GM19025 (cell line): Measurements from ENCODE around the gene EFEMP1.

Experiments used
- ATAC-seq: cut with Tn5 transposase; IDR thresholded peaks from one replicate; pipeline ENCODE4 v1.9.1; 2021; ENCODE audit warnings: mild to moderate bottlenecking, low read depth, moderate library complexity; ENCODE audit not compliant: unreplicated experiment

EFEMP1 gene

GRCh38 chr2:55936351-55936750, 12.8 kb upstream of the EFEMP1 start:
- ATAC-seq, result no peak

- ATAC-seq, result no peak
Measured at GRCh38 chr2:55934337-55934736, 10.8 kb upstream of the EFEMP1 start.

- ATAC-seq, result peak; percentile 54
Measured at GRCh38 chr2:55932843-55933242, 9.3 kb upstream of the EFEMP1 start.

GRCh38 chr2:55931281-55931680, 7.7 kb upstream of the EFEMP1 start:
- no peak for ATAC-seq

- ATAC-seq, result no peak
Measured at GRCh38 chr2:55929476-55929875, 5.9 kb upstream of the EFEMP1 start.

GRCh38 chr2:55926974-55927373, 3.4 kb upstream of the EFEMP1 start:
- no peak for ATAC-seq

GRCh38 chr2:55926246-55926645, 2.7 kb upstream of the EFEMP1 start:
- ATAC-seq, result no peak

- no peak for ATAC-seq
Measured at GRCh38 chr2:55923982-55924321, 370 bp upstream of the EFEMP1 start.

- ATAC-seq, result no peak
Measured at GRCh38 chr2:55922291-55922907, 1.2 kb downstream of the EFEMP1 start.

GRCh38 chr2:55919574-55919973, 4.0 kb downstream of the EFEMP1 start:
- ATAC-seq, result no peak

- no peak for ATAC-seq
Measured at GRCh38 chr2:55918856-55919255, 4.7 kb downstream of the EFEMP1 start.

GRCh38 chr2:55917713-55918390, 5.7 kb downstream of the EFEMP1 start:
- no peak for ATAC-seq

- ATAC-seq, result peak; percentile 69
Measured at GRCh38 chr2:55917117-55917516, 6.5 kb downstream of the EFEMP1 start.

- no peak for ATAC-seq
Measured at GRCh38 chr2:55916473-55917049, 7.0 kb downstream of the EFEMP1 start.

GRCh38 chr2:55914786-55915185, 8.8 kb downstream of the EFEMP1 start:
- no peak for ATAC-seq

- no peak for ATAC-seq
Measured at GRCh38 chr2:55912926-55913325, 10.7 kb downstream of the EFEMP1 start.

- ATAC-seq, result no peak
Measured at GRCh38 chr2:55910077-55910476, 13.5 kb downstream of the EFEMP1 start.

GRCh38 chr2:55907686-55908085, 15.9 kb downstream of the EFEMP1 start:
- ATAC-seq, result no peak

GRCh38 chr2:55906993-55907392, 16.6 kb downstream of the EFEMP1 start:
- ATAC-seq, result no peak

- no peak for ATAC-seq
Measured at GRCh38 chr2:55903727-55904126, 19.9 kb downstream of the EFEMP1 start.

- ATAC-seq, result no peak
Measured at GRCh38 chr2:55902971-55903370, 20.6 kb downstream of the EFEMP1 start.

- no peak for ATAC-seq
Measured at GRCh38 chr2:55902429-55902828, 21.2 kb downstream of the EFEMP1 start.
